ENCODE data around the gene CGN. TPM values are rescaled to one million over a fixed set of nuclear protein-coding genes. Genes with fewer than 3 reads are reported as not detected.

The CGN gene
- total RNA-seq, 4 donors from 2014 or later, result 37.9 to 62.4 (median 41.7) TPM

DNA sequence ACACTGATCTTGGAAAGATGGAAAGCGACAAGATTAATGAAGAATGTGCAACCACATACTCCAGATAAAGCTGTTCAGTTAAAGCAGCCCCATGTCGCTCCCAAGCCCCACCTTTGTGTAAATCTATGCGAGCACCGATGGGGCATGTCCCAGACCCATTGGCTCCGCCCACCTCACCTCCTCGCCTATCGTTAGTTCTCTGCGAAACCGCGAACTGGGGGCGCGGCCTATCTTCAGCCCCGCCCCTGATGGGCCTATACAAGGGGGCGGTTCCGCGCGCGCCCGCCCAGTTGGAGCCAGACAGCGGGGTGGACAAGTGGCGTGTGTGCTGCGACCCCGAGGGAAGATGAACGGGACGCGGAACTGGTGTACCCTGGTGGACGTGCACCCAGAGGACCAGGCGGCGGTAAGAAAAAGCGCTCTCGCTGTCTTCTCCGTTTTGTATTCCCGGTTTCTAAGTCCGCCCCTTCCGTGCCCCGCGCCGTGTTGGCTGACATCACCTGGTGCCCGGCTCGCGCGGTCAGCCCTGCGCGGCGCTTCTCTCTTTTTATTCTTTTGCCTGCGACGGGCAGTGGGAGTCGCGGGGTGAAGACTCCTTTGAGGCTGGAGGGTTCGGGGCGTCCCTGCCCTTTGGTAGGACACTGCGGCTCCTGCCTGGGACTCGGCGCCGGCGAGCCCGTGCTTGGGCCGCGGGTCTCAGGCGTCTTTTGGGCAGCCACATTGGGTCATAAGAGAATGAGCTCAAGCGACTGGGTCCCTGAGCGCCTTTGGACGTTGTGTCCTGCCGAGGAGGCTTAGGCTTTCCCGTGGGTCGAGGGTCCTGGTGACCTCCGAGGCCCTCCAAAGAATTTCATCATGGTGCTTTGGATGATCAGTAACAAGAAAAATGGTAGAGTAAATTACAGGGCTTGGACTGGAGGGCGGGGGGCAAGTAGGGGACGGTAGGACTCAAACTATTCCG, 29.1 kb downstream of the CGN start, which contains the start of gene TUFT1:
TSS of gene TUFT1 (plus strand) at position 289 of the 961 bp plus-strand sequence. CDS start at position 347, 58 bp downstream.
- H3K4me3 ChIP-seq, result peak within 1 kb of the TSS; percentile 75
- H3K9me3 ChIP-seq, result no peaks in the 10 kb centered on the region
- peaks cover 42% of the 10 kb centered on the region for H3K4me1 ChIP-seq
- peak within 1 kb of the TSS; percentile 87 for H3K27ac ChIP-seq
- TF ChIP-seq EP300 (IDR thresholded peaks at IDR 0.05) (no peak), CTCF (IDR thresholded peaks at IDR 0.05) (no peak), POLR2AphosphoS5 (IDR thresholded peaks at IDR 0.05) (peak in 1 of 3 donors; percentile 40), POLR2A (IDR thresholded peaks at IDR 0.05) (peak; percentile 34 to 74)
- H3K27me3 ChIP-seq, result no peaks in the 10 kb centered on the region
- DNase-seq (ENCODE audit: low spot score in 2 of 2), result peak; percentile 95 to 97
- WGBS, result 3% methylated on average over 51 of the region's 70 CpGs
- H3K36me3 ChIP-seq, result no peaks in the 10 kb centered on the region

GRCh38 chr1:151540982-151541377, 29.8 kb downstream of the CGN start:
- Histone ChIP-seq H3K27me3 (no peaks in the 10 kb centered on the region), H3K9me3 (no peaks in the 10 kb centered on the region), H3K27ac (peak overlapping the region; percentile 87), H3K36me3 (no peaks in the 10 kb centered on the region), H3K4me1 (peaks cover 42% of the 10 kb centered on the region), H3K4me3 (peak overlapping the region; percentile 75)
- DNase-seq (ENCODE audit: low spot score in 2 of 2), result peak in 1 of 2 donors; percentile 79
- TF ChIP-seq EP300 (IDR thresholded peaks at IDR 0.05) (no peak), CTCF (IDR thresholded peaks at IDR 0.05) (no peak), POLR2AphosphoS5 (IDR thresholded peaks at IDR 0.05) (no peak), POLR2A (IDR thresholded peaks at IDR 0.05) (no peak)
- WGBS, result 19% methylated on average over 12 of the region's 13 CpGs

DNA sequence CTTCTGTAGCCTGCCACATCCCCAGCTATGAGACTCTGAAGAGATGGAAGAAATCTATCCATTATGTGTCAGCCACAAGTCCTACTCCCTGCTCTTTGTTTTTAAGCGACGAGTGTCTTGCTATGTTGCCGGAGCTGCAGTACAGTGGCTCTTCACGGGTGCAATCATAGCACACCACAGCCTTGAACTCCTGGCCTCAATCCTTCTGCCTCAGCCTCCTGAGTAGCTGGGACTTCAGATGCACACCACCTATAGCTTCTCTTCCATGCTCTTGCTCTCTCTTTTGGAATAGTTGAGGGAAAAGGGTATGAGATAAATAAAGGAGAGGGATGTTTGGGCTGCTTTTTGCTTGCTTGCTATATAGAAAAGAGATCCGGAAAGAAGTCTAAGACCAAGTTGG, 30.6 kb downstream of the CGN start:
- H3K9me3 ChIP-seq, result no peaks in the 10 kb centered on the region
- H3K27me3 ChIP-seq, result no peaks in the 10 kb centered on the region
- peaks cover 45% of the 10 kb centered on the region for H3K4me1 ChIP-seq
- no peaks in the 10 kb centered on the region for H3K36me3 ChIP-seq
- TF ChIP-seq EP300 (IDR thresholded peaks at IDR 0.05) (no peak), CTCF (IDR thresholded peaks at IDR 0.05) (no peak), POLR2AphosphoS5 (IDR thresholded peaks at IDR 0.05) (no peak), POLR2A (IDR thresholded peaks at IDR 0.05) (no peak)
- peak overlapping the region; percentile 87 for H3K27ac ChIP-seq
- peak overlapping the region; percentile 75 for H3K4me3 ChIP-seq
- 53% methylated on average over 5 of the region's 5 CpGs for WGBS
- DNase-seq (ENCODE audit: low spot score in 2 of 2), result no peak

DNA sequence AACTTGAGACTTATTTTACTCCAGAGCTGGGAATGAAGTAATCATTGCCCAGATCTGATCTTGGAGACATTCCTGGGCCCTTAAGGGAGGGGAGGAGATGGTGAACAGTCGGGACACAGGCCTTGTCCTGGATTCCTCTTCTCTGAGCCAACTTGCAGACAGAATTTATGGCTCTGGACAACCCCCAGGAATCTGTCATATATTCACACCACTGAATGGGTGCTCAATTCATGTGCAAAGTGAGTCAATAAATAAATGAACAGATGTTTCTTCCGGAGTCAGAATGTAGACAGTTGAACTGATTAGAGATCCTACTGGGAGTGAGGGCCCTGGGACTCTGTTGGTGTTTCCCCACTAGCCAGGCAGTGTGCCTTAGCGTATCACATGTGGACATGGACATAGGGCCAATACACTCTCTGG, 31.5 kb downstream of the CGN start:
- Histone ChIP-seq H3K27me3 (no peaks in the 10 kb centered on the region), H3K4me1 (peaks cover 54% of the 10 kb centered on the region), H3K36me3 (no peaks in the 10 kb centered on the region), H3K4me3 (peak overlapping the region; percentile 75), H3K9me3 (no peaks in the 10 kb centered on the region), H3K27ac (peak overlapping the region; percentile 87)
- 25% methylated on average over 3 of the region's 3 CpGs for WGBS
- TF ChIP-seq POLR2A (IDR thresholded peaks at IDR 0.05) (no peak), CTCF (IDR thresholded peaks at IDR 0.05) (no peak), POLR2AphosphoS5 (IDR thresholded peaks at IDR 0.05) (no peak)
- peak in 1 of 2 donors; percentile 63 for DNase-seq (ENCODE audit: low spot score in 2 of 2)

- Histone ChIP-seq H3K27me3 (no peaks in the 10 kb centered on the region), H3K27ac (no peak overlapping the region), H3K4me1 (peaks cover 62% of the 10 kb centered on the region), H3K36me3 (no peaks in the 10 kb centered on the region), H3K9me3 (no peaks in the 10 kb centered on the region), H3K4me3 (no peak overlapping the region)
- TF ChIP-seq EP300 (IDR thresholded peaks at IDR 0.05) (no peak), CTCF (IDR thresholded peaks at IDR 0.05) (no peak), POLR2A (IDR thresholded peaks at IDR 0.05) (no peak), POLR2AphosphoS5 (IDR thresholded peaks at IDR 0.05) (no peak)
- no peak for DNase-seq (ENCODE audit: low spot score in 2 of 2)
- WGBS, result 44% methylated on average over 1 of the region's 1 CpG
Measured at GRCh38 chr1:151545542-151545941, 34.4 kb downstream of the CGN start.

Data from suprapubic skin (tissue), 4 donors.